H1 (cell line): ENCODE results near the gene HFE. TPM values are rescaled to one million over a fixed set of nuclear protein-coding genes. Genes with fewer than 3 reads are reported as not detected.
A peak's percentile ranks its signal among the peaks of the same experiment; 100 is the strongest.

Source experiments
- CTCF ChIA-PET: fragments of 300-600 bp; sonication (Branson Sonifier 250); formaldehyde crosslinking; loops from one replicate; lab custom pipeline; 2021; ENCODE audit not compliant: partially characterized antibody; lab: Charles Lee
- POLR2A ChIA-PET: fragments of 300-600 bp; sonication (Branson Sonifier 250); formaldehyde crosslinking; loops from one replicate; lab custom pipeline; 2021; ENCODE audit warnings: inconsistent platforms; ENCODE audit not compliant: partially characterized antibody; lab: Charles Lee
- DNase-seq, 2 experiments: peaks; one replicate each; pipeline versions ENCODE4 v3.0.0 to v3.0.0-alpha.2; 2010 to 2022; ENCODE audit warnings: low spot score in 2 of 2, low read depth in 1 of 2, mixed read lengths in 1 of 2
- FAIRE-seq: peaks from 2 replicates; lab custom pipeline; 2011; peaks lifted over from hg19 to GRCh38; lab: Jason Lieb, UNC
- H2AFZ ChIP-seq: 2 replicates; pipeline ENCODE4 v1.8.1; 2012; ENCODE audit warnings: low read length, inconsistent platforms
- H2AK5ac ChIP-seq: 2 replicates; pipeline ENCODE4 v1.6.1; 2013; ENCODE audit warnings: low read depth, low read length
- H2BK120ac ChIP-seq: replicated peaks from 2 replicates; pipeline ENCODE3; 2013; ENCODE audit warnings: low read depth, low read length, inconsistent platforms
- H2BK12ac ChIP-seq: 2 replicates; pipeline ENCODE4 v1.6.1; 2013; ENCODE audit warnings: low read depth, low read length
- H2BK15ac ChIP-seq: 2 replicates; pipeline ENCODE4 v1.6.1; 2013; ENCODE audit warnings: low read length
- H2BK20ac ChIP-seq: 2 replicates; pipeline ENCODE4 v1.6.1; 2013; ENCODE audit warnings: low read length
- H2BK5ac ChIP-seq: 2 replicates; pipeline ENCODE4 v1.6.1; 2013; ENCODE audit warnings: low read depth, low read length
- H3K14ac ChIP-seq: 2 replicates; pipeline ENCODE4 v1.6.1; 2013; ENCODE audit warnings: inconsistent platforms; ENCODE audit not compliant: insufficient read length
- H3K18ac ChIP-seq: 2 replicates; pipeline ENCODE4 v1.6.1; 2013; ENCODE audit warnings: low read length; ENCODE audit errors: extremely low read depth
- H3K23ac ChIP-seq: 2 replicates; pipeline ENCODE4 v1.6.1; 2013; ENCODE audit warnings: inconsistent platforms; ENCODE audit not compliant: insufficient read length
- H3K23me2 ChIP-seq: 2 replicates; pipeline ENCODE4 v1.6.1; 2013; ENCODE audit warnings: low read depth, low read length
- H3K27ac ChIP-seq: 2 replicates; pipeline ENCODE4 v1.6.1; 2011; ENCODE audit warnings: low read depth, low read length, inconsistent platforms
- H3K27me3 ChIP-seq, 4 experiments: replicated peaks in 1 of 4; 1 replicate in 1 of 4; 2 replicates in 3 of 4; pipeline versions ENCODE4 v1.6.1 to v1.8.1; 2011 to 2013; ENCODE audit warnings: low read length in 3 of 4, mild to moderate bottlenecking in 3 of 4, inconsistent platforms in 2 of 4, mixed read lengths in 2 of 4, moderate library complexity in 1 of 4; ENCODE audit not compliant: control insufficient read depth in 3 of 4, insufficient read depth in 3 of 4; ENCODE audit errors: extremely low read depth in 1 of 4
- H3K36me3 ChIP-seq, 4 experiments: 2 replicates each; pipeline versions ENCODE4 v1.6.1 to v1.8.1; 2011 to 2013; ENCODE audit warnings: mild to moderate bottlenecking in 4 of 4, low read length in 3 of 4, moderate library complexity in 2 of 4, control low read depth in 1 of 4, inconsistent platforms in 1 of 4; ENCODE audit not compliant: insufficient read depth in 4 of 4, control insufficient read depth in 2 of 4
- H3K4ac ChIP-seq: replicated peaks from 2 replicates; pipeline ENCODE3; 2013; ENCODE audit warnings: low read length, low read depth, mixed read lengths, inconsistent platforms; ENCODE audit not compliant: insufficient read length
- H3K4me1 ChIP-seq, 4 experiments: replicated peaks in 1 of 4; 1 replicate in 1 of 4; 2 replicates in 3 of 4; pipeline versions ENCODE4 v1.6.1 to v1.8.1; 2011 to 2013; ENCODE audit warnings: low read length in 3 of 4, inconsistent platforms in 2 of 4, mixed read lengths in 1 of 4; ENCODE audit not compliant: insufficient read depth in 4 of 4, control insufficient read depth in 3 of 4
- H3K4me2 ChIP-seq, 2 experiments: 2 replicates each; pipeline versions ENCODE4 v1.6.1 to v1.8.1; 2011 to 2013; ENCODE audit warnings: low read depth in 2 of 2, low read length in 2 of 2, control low read depth in 1 of 2, inconsistent platforms in 1 of 2, mild to moderate bottlenecking in 1 of 2; ENCODE audit not compliant: insufficient read depth in 1 of 2
- H3K4me3 ChIP-seq, 4 experiments: fragments of 200-600, 300-600 bp in 1 of 4; sonication (generic), shearing (Covaris generic), sonication (Bioruptor Twin) in 1 of 4; 2 replicates each; pipeline versions ENCODE4 v1.5.1 to v1.8.1; 2011 to 2016; ENCODE audit warnings: low read length in 4 of 4, low read depth in 3 of 4, control low read depth in 2 of 4, inconsistent platforms in 2 of 4, mild to moderate bottlenecking in 2 of 4, mixed read lengths in 1 of 4, moderate library complexity in 1 of 4; ENCODE audit not compliant: insufficient read depth in 2 of 4; ENCODE audit errors: extremely low read depth in 1 of 4
- H3K56ac ChIP-seq: replicated peaks from 2 replicates; pipeline ENCODE3; 2013; ENCODE audit warnings: low read depth, mild to moderate bottlenecking, mixed read lengths, low read length, inconsistent platforms; ENCODE audit not compliant: insufficient read length
- H3K79me1 ChIP-seq: 2 replicates; pipeline ENCODE4 v1.6.1; 2013; ENCODE audit warnings: low read depth, low read length, control low read depth
- H3K79me2 ChIP-seq, 2 experiments: 2 replicates each; pipeline versions ENCODE4 v1.6.1 to v1.8.1; 2012 to 2013; ENCODE audit warnings: low read length in 2 of 2, mild to moderate bottlenecking in 2 of 2, inconsistent platforms in 1 of 2; ENCODE audit not compliant: insufficient read depth in 2 of 2, control insufficient read depth in 1 of 2
- H3K9ac ChIP-seq, 4 experiments: replicated peaks in 1 of 4; 1 replicate in 1 of 4; 2 replicates in 3 of 4; pipeline versions ENCODE4 v1.6.1 to v1.8.1; 2011 to 2013; ENCODE audit warnings: low read depth in 3 of 4, low read length in 3 of 4, control low read depth in 2 of 4, mild to moderate bottlenecking in 2 of 4, moderate library complexity in 2 of 4, inconsistent platforms in 1 of 4; ENCODE audit errors: extremely low read depth in 1 of 4
- H3K9me3 ChIP-seq, 2 experiments: 2 replicates each; pipeline versions ENCODE4 v1.6.1 to v1.8.1; 2012 to 2013; ENCODE audit warnings: mild to moderate bottlenecking in 2 of 2, moderate library complexity in 2 of 2, control low read depth in 1 of 2, inconsistent platforms in 1 of 2, low read depth in 1 of 2, low read length in 1 of 2, mixed read lengths in 1 of 2; ENCODE audit not compliant: insufficient read depth in 2 of 2
- H4K20me1 ChIP-seq, 2 experiments: replicated peaks in 1 of 2; 2 replicates each; pipeline versions ENCODE3 to v1.8.1; 2011 to 2013; ENCODE audit warnings: inconsistent platforms in 2 of 2, low read length in 2 of 2, mild to moderate bottlenecking in 1 of 2; ENCODE audit not compliant: insufficient read depth in 2 of 2, control insufficient read depth in 1 of 2
- H4K5ac ChIP-seq: 2 replicates; pipeline ENCODE4 v1.6.1; 2013; ENCODE audit warnings: low read length, low read depth, mixed read lengths, inconsistent platforms; ENCODE audit not compliant: insufficient read length
- H4K8ac ChIP-seq: 2 replicates; pipeline ENCODE4 v1.8.0; 2013; ENCODE audit warnings: mild to moderate bottlenecking, moderate library complexity, low read length, inconsistent platforms; ENCODE audit not compliant: insufficient read depth; ENCODE audit errors: extremely low read depth
- H4K91ac ChIP-seq: replicated peaks from 2 replicates; pipeline ENCODE3; 2013; ENCODE audit warnings: low read length, mixed read lengths, inconsistent platforms; ENCODE audit not compliant: insufficient read length
- BRCA1 ChIP-seq: IDR thresholded peaks from 2 replicates; pipeline ENCODE4 v1.6.1; 2012; ENCODE audit warnings: low read depth, low read length, improper control_type of control experiment
- CREB1 ChIP-seq: IDR thresholded peaks from 2 replicates; pipeline ENCODE4 v1.6.1; 2012; ENCODE audit warnings: inconsistent platforms
- JUN ChIP-seq: IDR thresholded peaks from 2 replicates; pipeline ENCODE4 v1.6.1; 2011; ENCODE audit warnings: low read depth, mild to moderate bottlenecking, improper control_type of control experiment, low read length
- KDM1A ChIP-seq: fragments of 200-600, 300-600 bp; sonication (generic); IDR thresholded peaks from 2 replicates; pipeline ENCODE4 v1.7.1; 2016; ENCODE audit warnings: mild to moderate bottlenecking, low read length, borderline replicate concordance
- SP1 ChIP-seq: IDR thresholded peaks from 2 replicates; pipeline ENCODE4 v1.6.1; 2011; ENCODE audit warnings: low read depth, low read length
- SP2 ChIP-seq: IDR thresholded peaks from 2 replicates; pipeline ENCODE4 v1.6.1; 2012; ENCODE audit warnings: mild to moderate bottlenecking, low read length, inconsistent platforms
- TEAD4 ChIP-seq: IDR thresholded peaks from 2 replicates; pipeline ENCODE4 v1.6.1; 2012; ENCODE audit warnings: low read depth, low read length, inconsistent platforms, mixed read lengths
- WGBS, 2 experiments: shearing (Covaris generic) in 1 of 2; methylation state at CpG; one replicate each; pipeline versions ENCODE4 v1.1.6 to v1.1.7; 2013 to 2015; ENCODE audit warnings: low lambda C conversion rate in 2 of 2, mixed read lengths in 2 of 2, inconsistent platforms in 1 of 2, low coverage in 1 of 2, missing lambda C conversion rate in 1 of 2; ENCODE audit not compliant: insufficient replicate concordance in 2 of 2, insufficient coverage in 1 of 2, insufficient read length in 1 of 2; ENCODE audit errors: extremely low coverage in 1 of 2, missing lambda C conversion rate in 1 of 2; 5-methylcytosine and 5-hydroxymethylcytosine counted together
- polyA plus RNA-seq, 7 experiments: library from polyadenylated mRNA; depleted of rRNA in 3 of 7; stranded (reverse) in 5 of 7; unstranded in 2 of 7; fragments of >200 nt in 5 of 7; fragments of 200-250 nt in 2 of 7; gene quantifications; 1 replicate in 5 of 7; 2 replicates in 1 of 7; 4 replicates in 1 of 7; pipeline versions ENCODE4 v1.2.1 to v1.2.3, GENCODE V29; 2011 to 2013; ENCODE audit warnings: missing spikeins in 2 of 7, mixed read lengths in 2 of 7
- total RNA-seq: library from RNA; stranded (reverse); fragmentation: NEBNext Ultra II Directional; extraction: Animal tissue kit (Norgen Biotek cat#: 25700); gene quantifications from 2 replicates; pipeline ENCODE4 v1.2.1, GENCODE V29; 2021
- TF ChIP-seq, protein P1 (sequence below), 3 experiments: IDR thresholded peaks; 1 replicate in 2 of 3; 2 replicates in 1 of 3; pipeline versions ENCODE4 v1.5.1 to v1.6.1; 2011; ENCODE audit warnings: low read length in 3 of 3, mild to moderate bottlenecking in 3 of 3, inconsistent platforms in 2 of 3, low read depth in 1 of 3, moderate library complexity in 1 of 3; ENCODE audit not compliant: insufficient read depth in 1 of 3; ENCODE audit errors: control extremely low read depth in 1 of 3
- TF ChIP-seq, protein P2 (sequence below): IDR thresholded peaks from 2 replicates; pipeline ENCODE4 v1.6.1; 2012; ENCODE audit warnings: inconsistent platforms

HFE gene
- total and polyA plus RNA-seq, 2 of the 8 experiments (the other 6 are each of a cell fraction or from before 2014, with no cell fraction given): 1.6 to 2.0 TPM

DNA sequence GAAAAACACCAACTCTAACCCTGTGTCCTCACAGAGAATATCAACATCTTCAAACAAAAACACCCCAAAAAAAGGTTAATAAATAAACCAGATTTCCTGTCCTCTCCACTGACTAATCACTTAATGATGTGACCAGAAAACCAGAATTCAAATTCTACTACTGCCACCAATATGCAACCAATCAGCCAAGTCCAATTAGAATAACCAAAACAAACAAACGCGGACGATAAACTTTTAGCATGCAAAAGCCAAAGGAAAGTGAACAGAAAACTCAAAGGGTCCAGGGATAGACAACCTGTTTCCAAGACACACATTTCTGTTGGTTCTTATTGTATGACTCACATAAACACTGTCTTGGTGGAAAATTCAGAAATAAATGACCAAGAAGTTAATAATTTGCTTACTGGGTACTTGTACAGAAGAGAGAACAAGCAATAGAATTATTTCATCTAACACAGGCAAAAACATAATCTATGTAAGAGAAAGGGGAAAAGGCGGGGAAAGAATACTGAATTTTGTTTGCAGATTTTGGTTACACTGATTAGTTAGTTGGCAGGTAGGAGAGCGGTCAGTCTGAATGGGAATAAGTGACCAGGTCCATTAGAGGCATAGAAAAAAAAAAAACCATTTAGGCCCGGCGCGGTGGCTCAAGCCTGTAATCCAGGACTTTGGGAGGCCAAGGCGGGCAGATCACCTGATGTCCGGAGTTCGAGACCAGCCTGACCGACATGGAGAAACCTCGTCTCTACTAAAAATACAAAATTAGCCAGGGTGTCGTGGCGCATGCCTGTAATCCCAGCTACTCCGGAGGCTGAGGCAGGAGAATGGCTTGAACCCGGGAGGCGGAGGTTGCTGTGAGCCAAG is 34.1 kb downstream of the HFE start:
- Histone ChIP-seq H3K23ac (no peak overlapping the region), H4K8ac (no peak overlapping the region), H3K27me3 (no peaks in the 10 kb centered on the region), H3K9me3 (no peaks in the 10 kb centered on the region), H3K9ac (no peak overlapping the region), H3K79me2 (peaks cover 0 to 23% of the 10 kb centered on the region in 2 experiments; a peak in 3 of 4 replicates), H3K4ac (no peak overlapping the region), H2AFZ (no peak overlapping the region), H2BK5ac (0 out of 2 replicates have a peak overlapping the region, but pooled peaks have one; percentile 32), H2BK20ac (0 out of 2 replicates have a peak overlapping the region, but pooled peaks have one; percentile 41), H2BK12ac (peak overlapping the region; percentile 29; the same call in 1 of the 2 replicates), H2BK15ac (no peak overlapping the region), H3K4me3 (no peak overlapping the region), H3K79me1 (no peaks in the 10 kb centered on the region), H3K27ac (no peak overlapping the region), H4K91ac (no peak overlapping the region), H4K5ac (peak overlapping the region; percentile 14), H4K20me1 (peaks cover 7 to 13% of the 10 kb centered on the region in 2 experiments), H3K36me3 (no peaks in the 10 kb centered on the region), H2BK120ac (peak overlapping the region; percentile 88), H3K14ac (no peak overlapping the region), H3K4me1 (peaks cover 1 to 9% (median 4%) of the 10 kb centered on the region in 4 experiments; a peak in 4 of 7 replicates), H3K18ac (no peak overlapping the region; the same call in 1 of the 2 replicates), H3K4me2 (peak overlapping the region in 1 of 2 experiments; percentile 80; a peak in 1 of 4 replicates), H3K56ac (no peak overlapping the region), H2AK5ac (no peak overlapping the region), H3K23me2 (no peaks in the 10 kb centered on the region; the same call in 1 of the 2 replicates)
- ChIA-PET POLR2A (interaction anchor here (1.0 to 17.3 kb wide), 16 partner anchors 15 to 151 kb away, joined by 3 to 1244 read pairs (median 61); a partner anchor contains a TSS), CTCF (no interaction called here)
- no peak for DNase-seq
- 89% methylated on average over 15 of the region's 18 CpGs; no CpG with 5 or more reads in 1 of the 2 experiments for WGBS, 2 experiments
- FAIRE-seq: no peak
- TF ChIP-seq, protein P1, sequence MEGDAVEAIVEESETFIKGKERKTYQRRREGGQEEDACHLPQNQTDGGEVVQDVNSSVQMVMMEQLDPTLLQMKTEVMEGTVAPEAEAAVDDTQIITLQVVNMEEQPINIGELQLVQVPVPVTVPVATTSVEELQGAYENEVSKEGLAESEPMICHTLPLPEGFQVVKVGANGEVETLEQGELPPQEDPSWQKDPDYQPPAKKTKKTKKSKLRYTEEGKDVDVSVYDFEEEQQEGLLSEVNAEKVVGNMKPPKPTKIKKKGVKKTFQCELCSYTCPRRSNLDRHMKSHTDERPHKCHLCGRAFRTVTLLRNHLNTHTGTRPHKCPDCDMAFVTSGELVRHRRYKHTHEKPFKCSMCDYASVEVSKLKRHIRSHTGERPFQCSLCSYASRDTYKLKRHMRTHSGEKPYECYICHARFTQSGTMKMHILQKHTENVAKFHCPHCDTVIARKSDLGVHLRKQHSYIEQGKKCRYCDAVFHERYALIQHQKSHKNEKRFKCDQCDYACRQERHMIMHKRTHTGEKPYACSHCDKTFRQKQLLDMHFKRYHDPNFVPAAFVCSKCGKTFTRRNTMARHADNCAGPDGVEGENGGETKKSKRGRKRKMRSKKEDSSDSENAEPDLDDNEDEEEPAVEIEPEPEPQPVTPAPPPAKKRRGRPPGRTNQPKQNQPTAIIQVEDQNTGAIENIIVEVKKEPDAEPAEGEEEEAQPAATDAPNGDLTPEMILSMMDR (IDR thresholded peaks at IDR 0.05; ENCODE audit: control extremely low read depth in 1 of 3, insufficient read depth in 1 of 3, low read depth in 1 of 3, low read length in 3 of 3): no peak
- no peak for TF ChIP-seq KDM1A
- no peak for TF ChIP-seq TEAD4
- TF ChIP-seq SP2: no peak
- TF ChIP-seq CREB1: no peak
- TF ChIP-seq BRCA1: no peak
- no peak for TF ChIP-seq SP1
- no peak for TF ChIP-seq JUN
- TF ChIP-seq, protein P2, sequence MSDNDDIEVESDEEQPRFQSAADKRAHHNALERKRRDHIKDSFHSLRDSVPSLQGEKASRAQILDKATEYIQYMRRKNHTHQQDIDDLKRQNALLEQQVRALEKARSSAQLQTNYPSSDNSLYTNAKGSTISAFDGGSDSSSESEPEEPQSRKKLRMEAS: no peak
